GM18858 (cell line): ENCODE results near the gene ANKRD12.

Source experiments
- ATAC-seq: cut with Tn5 transposase; IDR thresholded peaks from one replicate; pipeline ENCODE4 v1.9.1; 2021; ENCODE audit not compliant: unreplicated experiment

The ANKRD12 gene

GRCh38 chr18:9106094-9106493, 30.5 kb upstream of the ANKRD12 start:
- ATAC-seq, result no peak

DNA sequence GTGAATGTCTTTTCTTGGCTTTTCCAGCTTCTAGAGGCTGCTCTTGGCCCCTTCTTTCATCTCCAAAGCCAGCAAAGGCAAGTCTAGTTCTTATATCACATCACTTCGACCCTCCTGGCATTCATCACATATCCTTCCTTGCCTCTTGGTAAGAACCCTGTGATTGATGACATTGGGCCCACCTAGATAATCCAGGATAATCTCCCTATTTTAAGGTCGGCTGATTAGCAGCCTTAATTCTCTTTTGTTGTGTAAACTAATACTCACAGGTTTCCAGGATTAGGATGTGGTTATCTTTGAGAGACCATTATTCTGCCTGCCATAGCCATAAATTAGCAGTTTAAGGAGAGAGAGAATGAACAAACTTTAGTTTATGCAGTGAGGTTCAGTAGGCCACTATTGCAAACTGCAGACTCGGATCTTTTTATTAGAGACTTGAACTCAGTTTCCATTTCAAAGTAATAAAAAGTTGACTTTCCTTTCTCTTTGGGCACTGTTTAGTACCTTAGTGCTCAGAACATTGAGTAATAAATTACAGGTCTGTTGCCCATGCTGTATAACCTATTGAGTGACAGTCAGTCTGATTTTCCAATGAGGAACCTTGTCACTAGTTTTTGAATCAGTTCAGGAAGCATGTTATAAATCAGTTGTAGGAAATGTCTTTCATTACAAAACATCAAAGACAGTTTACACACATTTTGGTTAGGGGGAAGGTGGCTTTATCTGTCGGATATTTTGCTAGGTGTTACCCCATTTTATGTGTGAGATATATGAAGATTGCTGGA, 29.6 kb upstream of the ANKRD12 start:
- no peak for ATAC-seq

DNA sequence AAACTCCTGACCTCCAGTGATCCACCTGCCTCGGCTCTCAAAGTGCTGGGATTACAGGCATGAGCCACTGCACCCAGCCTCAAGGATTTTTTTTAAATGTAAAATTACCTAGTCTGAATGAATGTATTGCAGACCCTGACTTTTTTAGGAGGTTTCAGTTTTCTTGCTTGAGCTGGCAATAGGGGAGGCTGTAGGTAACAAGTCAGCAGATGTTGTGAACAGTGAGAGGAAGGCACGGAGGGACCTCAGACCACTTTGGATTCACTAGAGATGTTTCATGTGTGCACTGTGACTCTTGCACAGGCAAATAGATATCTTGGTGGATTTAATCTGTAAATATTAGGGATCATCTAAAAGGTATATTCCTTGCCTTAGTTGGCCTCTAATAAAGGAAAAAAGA, 27.7 kb upstream of the ANKRD12 start:
- no peak for ATAC-seq

DNA sequence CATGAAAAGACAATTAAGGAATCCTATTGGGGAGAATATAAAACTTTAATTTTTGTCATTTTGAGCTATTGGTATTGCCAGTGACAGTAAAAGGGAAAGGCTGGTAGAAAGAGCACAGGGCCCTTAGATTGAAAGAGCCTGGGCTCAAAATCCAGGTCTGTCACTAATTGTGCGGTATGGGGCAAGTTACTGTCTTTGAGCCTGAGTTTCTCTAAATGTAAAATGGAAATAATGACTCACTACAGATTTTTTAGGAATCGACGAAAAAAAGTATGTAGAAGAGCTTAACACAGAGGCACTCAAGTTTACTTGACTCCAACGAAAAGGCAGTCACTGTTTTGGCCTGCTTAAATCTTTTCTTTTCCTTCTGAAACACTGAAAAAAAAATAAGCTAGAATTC, 27.1 kb upstream of the ANKRD12 start:
- no peak for ATAC-seq

DNA sequence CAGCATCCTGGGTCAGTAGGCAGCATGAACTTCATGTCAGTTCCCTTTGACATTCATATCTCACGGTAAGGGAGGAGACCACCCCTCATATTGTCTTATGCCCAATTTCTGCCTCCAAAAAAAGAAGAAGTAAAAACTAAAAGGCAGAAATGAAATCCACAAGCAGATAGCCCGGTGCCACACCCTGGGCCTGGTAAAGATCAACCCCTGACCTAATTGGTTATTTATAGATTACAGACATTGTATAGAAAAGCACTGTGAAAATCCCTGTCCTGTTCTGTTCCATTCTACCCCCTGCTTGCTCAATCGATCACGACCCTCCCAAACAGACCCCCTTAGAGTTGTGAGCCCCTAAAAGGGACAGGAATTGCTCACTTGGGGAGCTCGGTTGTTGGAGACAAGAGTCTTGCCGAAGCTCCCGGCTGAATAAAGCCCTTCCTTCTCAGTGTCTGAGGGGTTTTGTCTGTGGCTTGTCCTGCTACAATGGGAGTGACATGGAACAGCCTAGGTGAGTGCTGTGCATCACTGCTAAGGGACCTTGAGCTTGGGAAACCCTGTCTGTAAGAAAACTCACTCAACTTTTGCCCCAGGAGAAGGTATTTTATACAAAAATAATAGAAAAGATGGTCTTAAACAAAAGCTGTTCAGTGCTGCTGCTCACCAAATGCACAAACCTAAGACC, 23.0 kb upstream of the ANKRD12 start:
- ATAC-seq, result no peak

GRCh38 chr18:9115984-9116383, 20.6 kb upstream of the ANKRD12 start:
- no peak for ATAC-seq

- ATAC-seq, result no peak
Measured at GRCh38 chr18:9117980-9118841, 18.4 kb upstream of the ANKRD12 start.

GRCh38 chr18:9120796-9121195, 15.8 kb upstream of the ANKRD12 start:
- ATAC-seq, result no peak

- no peak for ATAC-seq
Measured at GRCh38 chr18:9123520-9123919, 13.1 kb upstream of the ANKRD12 start.

GRCh38 chr18:9124824-9125223, 11.8 kb upstream of the ANKRD12 start:
- ATAC-seq, result no peak

- no peak for ATAC-seq
Measured at GRCh38 chr18:9126337-9126736, 10.2 kb upstream of the ANKRD12 start.

DNA sequence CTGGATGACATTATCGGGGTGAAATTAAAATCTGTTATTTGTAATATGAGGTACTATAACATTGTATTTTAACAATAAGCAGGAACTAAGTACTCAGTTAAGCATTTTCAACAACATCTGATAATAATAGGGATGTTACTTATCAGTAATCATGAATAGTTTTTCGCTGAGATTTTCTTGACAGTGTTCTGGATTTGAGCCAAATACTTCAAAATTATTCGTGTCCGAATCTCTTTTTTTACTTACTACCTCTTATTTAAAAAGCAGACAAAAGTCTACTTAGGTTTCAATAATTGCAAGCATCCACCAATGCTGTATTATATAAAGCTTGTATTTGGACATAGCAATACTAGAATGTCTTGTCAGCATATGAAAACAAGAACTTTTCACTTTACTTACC, 6.4 kb upstream of the ANKRD12 start:
- no peak for ATAC-seq

DNA sequence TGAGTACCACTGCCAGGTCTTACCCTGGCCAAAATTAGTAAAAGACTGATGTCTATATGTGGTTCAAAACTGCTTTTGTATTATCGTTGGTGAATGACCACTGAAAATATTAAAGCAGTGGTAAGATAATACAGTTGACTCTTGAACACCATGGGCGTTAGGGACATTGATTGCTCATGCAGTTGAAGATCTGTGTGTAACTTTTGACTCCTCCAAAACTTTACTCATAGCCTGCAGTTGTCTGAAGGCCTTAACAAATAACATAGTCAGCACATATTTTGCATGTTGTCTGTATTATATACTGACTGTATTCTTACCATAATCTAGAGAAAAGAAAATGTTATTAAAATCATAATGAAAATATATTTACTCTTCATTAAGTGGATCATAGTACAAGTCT, 5.8 kb upstream of the ANKRD12 start:
- ATAC-seq, result no peak

DNA sequence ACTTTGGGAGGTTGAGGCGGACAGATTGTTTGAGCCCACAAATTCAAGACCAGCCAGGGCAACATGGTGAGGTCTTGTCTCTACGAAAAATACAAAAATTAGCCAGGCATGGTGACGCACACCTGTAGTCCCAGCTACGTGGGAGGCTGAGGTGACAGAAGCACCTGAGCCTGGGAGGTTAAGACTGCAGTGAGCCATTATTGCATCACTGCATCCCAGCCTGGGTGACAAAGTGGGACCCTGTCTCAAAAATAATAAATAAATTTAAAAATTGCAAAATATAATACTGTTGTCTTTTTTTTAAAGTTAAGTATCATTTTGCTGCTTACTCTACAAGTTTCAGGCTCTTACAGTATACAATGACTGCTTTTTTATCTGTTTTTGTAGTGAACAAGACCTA, 4.0 kb upstream of the ANKRD12 start:
- no peak for ATAC-seq

DNA sequence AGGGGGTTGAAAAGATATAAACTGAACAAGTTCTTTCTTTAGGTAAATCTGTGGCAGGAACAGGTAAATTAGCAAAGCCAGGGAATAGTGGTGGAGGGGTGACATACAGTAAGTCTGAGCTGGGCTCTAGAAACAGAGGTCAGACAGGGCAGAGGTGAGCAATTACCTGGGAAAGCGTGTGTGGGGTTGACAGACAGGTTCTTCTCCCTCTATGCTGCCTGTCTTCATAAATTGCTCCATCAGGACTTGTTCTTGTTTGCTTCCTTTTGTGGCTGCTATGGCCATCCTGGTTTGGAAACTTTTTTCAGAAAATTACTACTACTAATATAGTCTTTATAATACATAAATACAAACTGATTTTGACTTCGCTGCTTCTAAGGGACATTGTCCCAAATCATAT, 3.4 kb upstream of the ANKRD12 start:
- ATAC-seq, result no peak

- ATAC-seq, result no peak
Measured at GRCh38 chr18:9135081-9135911, 1.3 kb upstream of the ANKRD12 start.

DNA sequence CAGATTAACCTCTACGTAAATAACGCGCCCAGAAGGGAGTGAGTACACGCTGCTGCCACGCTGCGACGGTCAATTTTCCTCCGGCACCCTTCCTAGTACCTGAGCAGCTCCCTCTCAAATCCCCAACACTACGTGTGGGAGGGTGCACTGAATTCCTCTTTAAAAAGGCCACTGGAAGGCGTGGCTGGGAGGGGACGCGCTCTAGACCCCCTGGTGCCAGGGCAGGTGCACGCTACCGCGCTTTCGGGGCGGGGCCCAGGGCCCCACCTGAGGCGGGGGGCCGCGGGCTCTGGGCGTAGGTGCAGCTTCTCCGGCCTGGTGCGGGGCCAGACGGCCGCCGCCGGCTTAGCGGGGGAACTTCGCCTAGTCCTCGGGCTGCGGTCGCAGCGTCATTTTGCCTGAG, 668 bp upstream of the ANKRD12 start:
- ATAC-seq, result peak; percentile 1

DNA sequence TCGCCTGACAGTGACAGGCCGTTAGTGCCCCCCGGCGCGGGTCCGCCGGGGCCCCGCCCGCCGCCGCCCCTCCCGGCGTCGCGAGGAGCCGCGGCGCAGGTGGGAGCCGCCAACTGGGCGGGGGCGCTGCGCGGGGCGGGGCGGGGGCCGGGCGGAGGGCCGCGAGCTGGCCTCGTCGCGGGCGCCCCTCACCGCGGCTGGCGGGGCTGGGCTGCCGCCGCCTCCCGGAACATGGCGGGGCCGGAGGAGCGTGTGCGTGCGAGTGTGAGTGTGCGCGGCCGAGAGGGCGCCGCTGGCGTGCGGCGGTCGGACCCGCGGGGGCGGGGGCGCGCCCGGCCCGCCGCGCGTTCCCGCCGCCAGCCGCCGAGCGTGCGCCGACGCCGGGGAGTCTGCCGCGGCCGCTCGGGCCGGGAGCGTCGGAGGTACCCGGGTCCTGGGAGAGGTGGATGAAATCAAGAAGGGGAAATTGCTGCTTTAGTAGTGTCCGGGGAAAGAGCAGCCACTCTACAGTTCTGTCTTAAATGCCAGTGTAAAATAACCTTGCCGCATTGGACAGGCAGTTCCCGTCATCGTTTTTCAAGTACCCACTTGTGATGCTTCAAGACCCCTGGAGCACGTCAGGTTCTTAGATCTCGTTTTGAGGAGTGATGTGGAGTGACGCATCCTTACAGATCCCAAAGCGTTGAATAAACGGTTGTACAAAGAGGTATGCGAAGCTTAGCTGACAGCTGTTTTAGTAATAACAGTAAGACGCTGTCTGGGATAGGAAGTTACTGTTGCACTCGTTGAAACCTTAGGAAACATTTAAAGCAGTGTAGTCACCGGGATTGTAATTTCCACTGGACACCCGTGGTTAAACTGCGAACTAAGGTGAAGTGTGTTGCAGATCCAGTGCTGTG, 836 bp downstream of the ANKRD12 start:
- ATAC-seq, result peak; percentile 25

DNA sequence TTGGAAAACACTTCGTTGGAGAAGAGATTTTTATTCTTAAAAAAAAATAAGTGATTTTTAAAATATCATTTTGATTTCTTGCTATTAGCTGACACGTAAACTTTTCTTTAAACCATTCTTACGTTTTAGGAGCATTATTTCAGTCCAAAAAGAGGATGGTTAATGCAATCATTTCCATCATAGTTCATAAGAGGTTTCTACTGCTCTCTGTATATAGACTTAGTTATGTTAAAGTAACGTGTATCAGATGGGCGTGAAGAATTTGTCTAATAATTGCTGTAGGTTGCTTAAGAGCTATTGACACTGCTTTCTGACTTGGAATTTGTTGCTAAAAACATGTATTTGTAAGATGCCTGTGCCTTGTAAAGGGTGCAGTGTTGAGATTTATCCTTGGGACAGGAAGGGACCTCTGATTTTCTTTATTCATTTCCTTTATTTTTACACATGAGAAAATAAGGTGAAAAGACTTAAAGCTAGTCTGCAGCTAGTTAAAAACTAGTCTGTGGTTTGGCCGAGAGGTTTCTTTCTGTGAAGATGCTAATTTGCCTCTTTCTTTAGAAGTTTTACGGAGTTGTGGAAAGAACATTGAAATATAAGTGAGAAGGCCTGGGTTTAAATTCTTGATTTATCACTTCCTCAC, 2.9 kb downstream of the ANKRD12 start:
- ATAC-seq, result no peak
